SU-DHL-6 (cell line): ENCODE results near the gene TAB2.

ENCODE experiments used
- H2AFZ ChIP-seq: fragments of 200-600 bp; sonication (generic); 2 replicates; pipeline ENCODE4 v1.6.1; 2014; ENCODE audit warnings: low read depth, mild to moderate bottlenecking, moderate library complexity, mixed read lengths, antibody characterized with exemption, low read length; ENCODE audit not compliant: severe bottlenecking
- H3F3A ChIP-seq: fragments of 200-600 bp; shearing (Covaris generic); 2 replicates; pipeline ENCODE4 v1.6.0; 2016; ENCODE audit warnings: antibody characterized with exemption, mild to moderate bottlenecking; ENCODE audit not compliant: insufficient read depth
- H3K27ac ChIP-seq: fragments of 200-600 bp; sonication (generic); 2 replicates; pipeline ENCODE4 v1.5.1; 2016; ENCODE audit warnings: low read depth, mild to moderate bottlenecking, low read length, moderate library complexity, mixed read lengths
- H3K27me3 ChIP-seq: fragments of 200-600 bp; sonication (generic), shearing (Covaris generic); 2 replicates; pipeline ENCODE4 v1.6.0; 2014; ENCODE audit warnings: mild to moderate bottlenecking, low read length
- H3K36me3 ChIP-seq: fragments of 200-600 bp; sonication (generic); 2 replicates; pipeline ENCODE4 v1.6.1; 2014; ENCODE audit warnings: mild to moderate bottlenecking, low read length, mixed read lengths
- H3K4me2 ChIP-seq: fragments of 300-600, 200-600 bp; shearing (Covaris generic), sonication (generic); 2 replicates; pipeline ENCODE4 v1.6.0; 2014; ENCODE audit warnings: low read length, low read depth, mild to moderate bottlenecking; ENCODE audit not compliant: poor library complexity, severe bottlenecking
- H3K4me3 ChIP-seq: fragments of 200-600 bp; sonication (generic); 2 replicates; pipeline ENCODE4 v1.5.1; 2014; ENCODE audit warnings: antibody characterized with exemption, low read length, mild to moderate bottlenecking, mixed read lengths; ENCODE audit not compliant: insufficient read depth, poor library complexity, severe bottlenecking
- H3K79me2 ChIP-seq: fragments of 200-600 bp; sonication (generic); 2 replicates; pipeline ENCODE4 v1.6.1; 2014; ENCODE audit warnings: mild to moderate bottlenecking, low read length, moderate library complexity; ENCODE audit not compliant: insufficient read depth
- H3K9ac ChIP-seq: fragments of 200-600 bp; sonication (generic); 2 replicates; pipeline ENCODE4 v1.7.0; 2014; ENCODE audit warnings: mild to moderate bottlenecking, low read length
- H3K9me2 ChIP-seq: fragments of 200-600 bp; sonication (generic); replicated peaks from 2 replicates; pipeline ENCODE4 v1.6.1; 2014; ENCODE audit warnings: low read length; ENCODE audit not compliant: insufficient read depth
- H3K9me3 ChIP-seq: fragments of 200-600 bp; sonication (generic); 2 replicates; pipeline ENCODE4 v1.6.1; 2014; ENCODE audit warnings: low read length, mixed read lengths; ENCODE audit not compliant: insufficient read depth
- H4K20me1 ChIP-seq: fragments of 200-600 bp; sonication (generic); 2 replicates; pipeline ENCODE4 v1.6.1; 2014; ENCODE audit warnings: low read depth, mild to moderate bottlenecking, antibody characterized with exemption, low read length, moderate library complexity, mixed read lengths
- EZH2phosphoT487 ChIP-seq: fragments of 200-600 bp; sonication (generic), shearing (Covaris generic); conservative IDR thresholded peaks from 2 replicates; pipeline ENCODE4 v1.6.1; 2018; ENCODE audit warnings: mild to moderate bottlenecking, antibody characterized with exemption, low read length, moderate library complexity, mixed read lengths
- TF ChIP-seq, protein P1 (sequence below): fragments of 200-600 bp; sonication (generic); IDR thresholded peaks from one replicate; pipeline ENCODE4 v1.5.1; 2017; ENCODE audit warnings: antibody characterized with exemption, mild to moderate bottlenecking, low read length, moderate library complexity; ENCODE audit not compliant: insufficient read depth, poor library complexity, severe bottlenecking

TAB2 gene

DNA sequence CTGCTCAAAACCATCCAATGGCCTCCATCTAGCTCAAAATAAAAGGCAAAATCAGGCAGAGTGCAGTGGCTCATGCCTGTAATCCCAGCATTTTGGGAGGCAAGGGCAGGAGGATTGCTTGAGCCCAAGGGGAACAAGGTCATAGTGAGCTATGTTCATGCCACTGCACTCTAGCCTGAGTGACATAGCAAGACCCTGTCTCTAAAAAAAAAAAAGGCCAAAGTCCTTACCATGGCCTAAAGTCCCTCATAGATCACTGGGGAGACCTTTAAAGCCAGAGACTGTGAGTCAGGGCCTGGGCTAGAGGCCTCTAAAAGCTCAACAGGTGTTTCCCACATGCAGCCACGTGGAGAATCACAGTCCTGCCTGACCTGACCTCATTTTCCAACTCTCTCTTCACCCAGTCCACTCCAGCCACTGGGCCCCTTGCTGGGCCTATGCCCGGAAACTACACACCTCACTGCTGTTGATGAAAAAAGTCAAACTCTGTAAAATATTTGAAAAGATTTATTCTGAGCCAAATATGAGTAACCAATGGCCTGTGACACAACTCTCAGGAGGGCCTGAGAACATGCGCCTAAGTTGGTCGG is 28.2 kb upstream of the TAB2 start:
- Histone ChIP-seq H3K27me3 (no peaks in the 10 kb centered on the region), H2AFZ (no peak overlapping the region), H3K9me2 (no peaks in the 10 kb centered on the region), H3K36me3 (no peaks in the 10 kb centered on the region), H3F3A (no peaks in the 10 kb centered on the region), H4K20me1 (no peaks in the 10 kb centered on the region), H3K27ac (no peak overlapping the region), H3K4me2 (no peak overlapping the region), H3K9me3 (no peaks in the 10 kb centered on the region), H3K4me3 (no peak overlapping the region), H3K79me2 (no peaks in the 10 kb centered on the region), H3K9ac (no peak overlapping the region)
- TF ChIP-seq, protein P1, sequence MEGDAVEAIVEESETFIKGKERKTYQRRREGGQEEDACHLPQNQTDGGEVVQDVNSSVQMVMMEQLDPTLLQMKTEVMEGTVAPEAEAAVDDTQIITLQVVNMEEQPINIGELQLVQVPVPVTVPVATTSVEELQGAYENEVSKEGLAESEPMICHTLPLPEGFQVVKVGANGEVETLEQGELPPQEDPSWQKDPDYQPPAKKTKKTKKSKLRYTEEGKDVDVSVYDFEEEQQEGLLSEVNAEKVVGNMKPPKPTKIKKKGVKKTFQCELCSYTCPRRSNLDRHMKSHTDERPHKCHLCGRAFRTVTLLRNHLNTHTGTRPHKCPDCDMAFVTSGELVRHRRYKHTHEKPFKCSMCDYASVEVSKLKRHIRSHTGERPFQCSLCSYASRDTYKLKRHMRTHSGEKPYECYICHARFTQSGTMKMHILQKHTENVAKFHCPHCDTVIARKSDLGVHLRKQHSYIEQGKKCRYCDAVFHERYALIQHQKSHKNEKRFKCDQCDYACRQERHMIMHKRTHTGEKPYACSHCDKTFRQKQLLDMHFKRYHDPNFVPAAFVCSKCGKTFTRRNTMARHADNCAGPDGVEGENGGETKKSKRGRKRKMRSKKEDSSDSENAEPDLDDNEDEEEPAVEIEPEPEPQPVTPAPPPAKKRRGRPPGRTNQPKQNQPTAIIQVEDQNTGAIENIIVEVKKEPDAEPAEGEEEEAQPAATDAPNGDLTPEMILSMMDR: no peak
- TF ChIP-seq EZH2phosphoT487: no peak

DNA sequence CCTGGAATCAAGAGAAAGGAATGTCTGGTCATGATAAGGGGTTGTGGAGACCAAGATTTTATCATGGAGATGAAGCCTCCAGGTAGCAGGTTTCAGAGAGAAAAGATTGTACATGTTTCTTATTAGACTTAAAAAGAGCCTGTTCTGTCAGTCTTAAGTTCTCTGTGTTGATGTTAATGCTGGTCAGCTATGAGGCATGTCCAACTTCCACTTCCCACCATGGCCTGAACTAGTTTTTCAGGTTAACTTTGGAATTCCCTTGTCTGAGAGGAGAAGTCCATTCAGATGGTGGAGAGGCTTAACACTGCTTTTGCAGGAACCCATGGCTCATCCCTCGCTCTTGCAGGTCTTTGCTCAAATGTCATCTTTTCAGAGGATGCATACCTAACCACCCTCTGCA is 27.5 kb upstream of the TAB2 start:
- TF ChIP-seq EZH2phosphoT487: no peak
- TF ChIP-seq, protein P1: no peak
- H3K4me2 ChIP-seq: no peak overlapping the region

DNA sequence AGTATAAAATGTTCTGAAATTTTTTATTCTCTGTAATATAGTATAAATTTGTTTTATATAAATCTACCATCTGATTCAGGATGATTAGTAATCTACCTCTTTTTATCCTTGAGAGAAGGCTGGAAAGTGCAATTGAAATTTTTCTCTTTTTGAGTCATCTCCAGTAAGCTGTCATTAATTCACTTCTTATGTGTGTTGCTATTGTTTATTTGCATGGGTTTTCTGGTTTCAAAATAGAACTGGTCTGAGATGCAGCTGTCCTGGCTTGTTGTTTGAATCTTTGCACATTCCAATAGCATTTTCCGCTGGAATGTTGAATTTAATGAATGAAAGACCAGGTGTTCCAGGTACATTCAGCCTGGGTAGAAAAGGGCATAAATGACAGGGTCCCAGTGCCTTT is 24.3 kb upstream of the TAB2 start:
- no peak for TF ChIP-seq EZH2phosphoT487
- TF ChIP-seq, protein P1: no peak
- no peak overlapping the region for H2AFZ ChIP-seq
- H3K9me3 ChIP-seq: no peaks in the 10 kb centered on the region
- H3K27me3 ChIP-seq: no peaks in the 10 kb centered on the region
- no peaks in the 10 kb centered on the region for H4K20me1 ChIP-seq
- H3K36me3 ChIP-seq: no peaks in the 10 kb centered on the region
- no peaks in the 10 kb centered on the region for H3K79me2 ChIP-seq
- no peaks in the 10 kb centered on the region for H3K9me2 ChIP-seq
- no peak overlapping the region for H3K27ac ChIP-seq
- no peak overlapping the region for H3K4me3 ChIP-seq
- no peak overlapping the region for H3K4me2 ChIP-seq
- H3K9ac ChIP-seq: no peak overlapping the region
- H3F3A ChIP-seq: no peaks in the 10 kb centered on the region

More for the DNA sequence above, 27.5 kb upstream of the TAB2 start:
- no peaks in the 10 kb centered on the region for H3K9me3 ChIP-seq
- H3K9me2 ChIP-seq: no peaks in the 10 kb centered on the region
- no peaks in the 10 kb centered on the region for H4K20me1 ChIP-seq
- no peaks in the 10 kb centered on the region for H3K36me3 ChIP-seq
- H3F3A ChIP-seq: no peaks in the 10 kb centered on the region
- no peak overlapping the region for H3K4me3 ChIP-seq
- H3K9ac ChIP-seq: no peak overlapping the region
- no peaks in the 10 kb centered on the region for H3K79me2 ChIP-seq
- no peaks in the 10 kb centered on the region for H3K27me3 ChIP-seq
- H2AFZ ChIP-seq: no peak overlapping the region
- H3K27ac ChIP-seq: no peak overlapping the region
